HEK293 (cell line): ENCODE data around the gene COL3A1.

Experiments used
- CTCF ChIA-PET: fragments of 350-600 bp; formaldehyde crosslinking; extraction: SDS; loops from one replicate; lab custom pipeline; 2021; ENCODE audit warnings: antibody characterized with exemption; lab: Yijun Ruan, JAX
- POLR2A ChIA-PET: fragments of 300-600 bp; formaldehyde crosslinking; extraction: SDS; loops from one replicate; lab custom pipeline; 2020; ENCODE audit warnings: antibody characterized with exemption, inconsistent platforms; lab: Yijun Ruan, JAX
- H3K27ac ChIP-seq: fragments of 200-500 bp; sonication (Bioruptor generic); 2 replicates; pipeline ENCODE4 v1.5.1; 2014; ENCODE audit warnings: low read depth, low read length, control low read depth, inconsistent platforms; ENCODE audit errors: extremely low read depth
- H3K36me3 ChIP-seq, 2 experiments: fragments of 200-500 bp in 1 of 2; sonication (Bioruptor generic) in 1 of 2; 1 replicate in 1 of 2; 2 replicates in 1 of 2; pipeline ENCODE4 v1.5.1; 2014 to 2017; ENCODE audit warnings: inconsistent platforms in 2 of 2, low read length in 2 of 2; ENCODE audit not compliant: control insufficient read depth in 2 of 2, insufficient read depth in 1 of 2
- H3K4me1 ChIP-seq: fragments of 200-500 bp; sonication (Bioruptor generic); 2 replicates; pipeline ENCODE4 v1.5.1; 2014; ENCODE audit warnings: mild to moderate bottlenecking, low read length, inconsistent platforms; ENCODE audit not compliant: control insufficient read depth, insufficient read depth
- H3K4me3 ChIP-seq: 2 replicates; pipeline ENCODE4 v1.5.1; 2011; ENCODE audit warnings: low read depth, mild to moderate bottlenecking, control low read depth, low read length, moderate library complexity
- H3K9me3 ChIP-seq: fragments of 200-500 bp; sonication (Bioruptor generic); 2 replicates; pipeline ENCODE4 v1.5.1; 2014; ENCODE audit warnings: low read depth, low read length, inconsistent platforms; ENCODE audit not compliant: control insufficient read depth, insufficient read depth
- BCL11A ChIP-seq: fragments of 450-650 bp; formaldehyde crosslinking; IDR thresholded peaks from 2 replicates; pipeline ENCODE4 v1.5.1; 2016; ENCODE audit warnings: low read depth, missing biosample characterization, missing genetic modification characterization
- IKZF3 ChIP-seq: fragments of 450-650 bp; IDR thresholded peaks from 2 replicates; pipeline ENCODE4 v1.5.0; 2018; ENCODE audit warnings: missing biosample characterization, mild to moderate bottlenecking, missing genetic modification characterization, moderate library complexity
- SETDB1 ChIP-seq: IDR thresholded peaks from one replicate; pipeline ENCODE4 v1.6.1; 2017; ENCODE audit warnings: mild to moderate bottlenecking, low read length, moderate library complexity, mixed read lengths; ENCODE audit not compliant: insufficient read length
- SP2 ChIP-seq: fragments of 450-650 bp; formaldehyde crosslinking; IDR thresholded peaks from 2 replicates; pipeline ENCODE4 v1.5.1; 2016; ENCODE audit warnings: missing biosample characterization, missing genetic modification characterization
- WT1 ChIP-seq: fragments of 450-650 bp; formaldehyde crosslinking; IDR thresholded peaks from 2 replicates; pipeline ENCODE4 v1.5.1; 2016; ENCODE audit warnings: missing biosample characterization, missing genetic modification characterization
- YY2 ChIP-seq: fragments of 450-650 bp; formaldehyde crosslinking; IDR thresholded peaks from 2 replicates; pipeline ENCODE4 v1.5.1; 2016; ENCODE audit warnings: missing biosample characterization, missing genetic modification characterization
- ZNF16 ChIP-seq: fragments of 450-650 bp; formaldehyde crosslinking; IDR thresholded peaks from 2 replicates; pipeline ENCODE4 v1.5.1; 2016; ENCODE audit warnings: low read depth, missing biosample characterization, missing genetic modification characterization
- ZNF274 ChIP-seq, 2 experiments: fragments of 200-500 bp in 1 of 2; fragments of 450-650 bp in 1 of 2; sonication (Bioruptor generic) in 1 of 2; formaldehyde crosslinking in 1 of 2; IDR thresholded peaks; 2 replicates each; pipeline versions ENCODE4 v1.5.1 to v1.6.1; 2014 to 2016; ENCODE audit warnings: borderline replicate concordance in 1 of 2, inconsistent platforms in 1 of 2, low read length in 1 of 2, missing biosample characterization in 1 of 2, missing genetic modification characterization in 1 of 2
- ZNF394 ChIP-seq: fragments of 450-650 bp; formaldehyde crosslinking; IDR thresholded peaks from 2 replicates; pipeline ENCODE4 v1.5.1; 2016; ENCODE audit warnings: missing biosample characterization, missing genetic modification characterization, mild to moderate bottlenecking, moderate library complexity, borderline replicate concordance
- ZNF585B ChIP-seq: fragments of 450-650 bp; formaldehyde crosslinking; IDR thresholded peaks from 2 replicates; pipeline ENCODE4 v1.5.1; 2016; ENCODE audit warnings: missing biosample characterization, missing genetic modification characterization
- ZNF629 ChIP-seq: fragments of 450-650 bp; formaldehyde crosslinking; IDR thresholded peaks from 2 replicates; pipeline ENCODE4 v1.5.1; 2017; ENCODE audit warnings: missing biosample characterization, missing genetic modification characterization
- ZNF654 ChIP-seq: fragments of 450-650 bp; formaldehyde crosslinking; IDR thresholded peaks from 2 replicates; pipeline ENCODE4 v1.5.1; 2016; ENCODE audit warnings: low read depth, missing biosample characterization, missing genetic modification characterization
- ZNF660 ChIP-seq: fragments of 450-650 bp; IDR thresholded peaks from 2 replicates; pipeline ENCODE4 v1.5.1; 2018; ENCODE audit warnings: missing biosample characterization, mild to moderate bottlenecking, missing genetic modification characterization
- ZNF837 ChIP-seq: fragments of 450-650 bp; formaldehyde crosslinking; IDR thresholded peaks from 2 replicates; pipeline ENCODE4 v1.5.1; 2016; ENCODE audit warnings: missing biosample characterization, missing genetic modification characterization
- ZNF843 ChIP-seq: fragments of 450-650 bp; formaldehyde crosslinking; IDR thresholded peaks from 2 replicates; pipeline ENCODE4 v1.5.1; 2016; ENCODE audit warnings: missing biosample characterization, missing genetic modification characterization
- ZSCAN16 ChIP-seq: fragments of 450-650 bp; formaldehyde crosslinking; IDR thresholded peaks from 2 replicates; pipeline ENCODE4 v1.5.1; 2016; ENCODE audit warnings: missing biosample characterization, missing genetic modification characterization
- TF ChIP-seq, protein P1 (sequence below): fragments of 450-650 bp; formaldehyde crosslinking; IDR thresholded peaks from 2 replicates; pipeline ENCODE4 v1.5.1; 2016; ENCODE audit warnings: missing biosample characterization, missing genetic modification characterization, borderline replicate concordance
- TF ChIP-seq, protein P2 (sequence below): fragments of 450-650 bp; formaldehyde crosslinking; IDR thresholded peaks from 2 replicates; pipeline ENCODE4 v1.5.1; 2017; ENCODE audit warnings: missing biosample characterization, missing genetic modification characterization

The COL3A1 gene

DNA sequence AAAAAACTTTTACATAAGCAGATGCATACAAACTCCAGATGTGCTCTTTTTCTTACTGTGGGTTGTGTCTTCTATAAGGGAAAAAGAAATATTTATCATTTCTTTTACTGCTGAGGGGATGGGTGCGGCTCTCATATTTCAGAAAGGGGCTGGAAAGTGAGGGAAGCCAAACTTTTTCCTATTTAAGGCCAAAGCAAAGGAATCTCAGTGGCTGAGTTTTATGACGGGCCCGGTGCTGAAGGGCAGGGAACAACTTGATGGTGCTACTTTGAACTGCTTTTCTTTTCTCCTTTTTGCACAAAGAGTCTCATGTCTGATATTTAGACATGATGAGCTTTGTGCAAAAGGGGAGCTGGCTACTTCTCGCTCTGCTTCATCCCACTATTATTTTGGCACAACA, at the start of gene COL3A1:
COL3A1 (plus strand) TSS at position 210 of the 400 bp plus-strand sequence; CDS start at position 327, 117 bp downstream.
- POLR2A ChIA-PET: no interaction called here
- Histone ChIP-seq H3K27ac (no peak within 1 kb of the TSS), H3K36me3 (no peaks in the 10 kb centered on the region), H3K4me1 (peaks cover 5% of the 10 kb centered on the region), H3K4me3 (no peak within 1 kb of the TSS), H3K9me3 (no peaks in the 10 kb centered on the region)
- TF ChIP-seq ZSCAN16 (no peak), ZNF16 (tag by site-specific recombination) (no peak), ZNF837 (tag by site-specific recombination) (no peak), ZNF843 (tag by site-specific recombination) (no peak)
- CTCF ChIA-PET: interaction anchor here (0.6 kb wide), 1 partner anchor 120 kb away, joined by 3 read pairs; no protein-coding TSS in a partner anchor

DNA sequence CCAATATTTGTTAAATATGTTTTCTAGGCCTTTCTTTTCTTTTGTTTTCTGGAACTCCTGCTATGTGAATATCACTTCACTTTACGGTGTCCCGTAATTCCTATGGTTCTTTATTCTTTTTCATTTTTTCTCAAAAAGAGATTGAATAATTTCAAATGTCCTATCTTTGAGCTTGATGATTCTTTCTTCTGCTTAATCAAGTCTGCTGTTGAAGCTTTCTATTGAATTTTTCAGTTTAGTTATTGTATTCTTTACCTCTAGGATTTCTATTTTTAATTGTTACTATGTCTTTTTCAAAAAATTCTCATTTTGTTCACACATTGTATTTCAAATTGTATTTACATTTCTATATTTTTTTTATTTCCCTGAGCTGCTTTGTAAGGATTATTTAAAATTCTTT, 45.5 kb upstream of the COL3A1 start:
- H3K36me3 ChIP-seq: no peaks in the 10 kb centered on the region
- peak; percentile 72 for TF ChIP-seq SETDB1
- TF ChIP-seq SP2: no peak
- H3K27ac ChIP-seq: no peak overlapping the region
- no peaks in the 10 kb centered on the region for H3K9me3 ChIP-seq
- ChIA-PET CTCF (no interaction called here), POLR2A (no interaction called here)
- H3K4me1 ChIP-seq: no peaks in the 10 kb centered on the region
- no peak overlapping the region for H3K4me3 ChIP-seq

DNA sequence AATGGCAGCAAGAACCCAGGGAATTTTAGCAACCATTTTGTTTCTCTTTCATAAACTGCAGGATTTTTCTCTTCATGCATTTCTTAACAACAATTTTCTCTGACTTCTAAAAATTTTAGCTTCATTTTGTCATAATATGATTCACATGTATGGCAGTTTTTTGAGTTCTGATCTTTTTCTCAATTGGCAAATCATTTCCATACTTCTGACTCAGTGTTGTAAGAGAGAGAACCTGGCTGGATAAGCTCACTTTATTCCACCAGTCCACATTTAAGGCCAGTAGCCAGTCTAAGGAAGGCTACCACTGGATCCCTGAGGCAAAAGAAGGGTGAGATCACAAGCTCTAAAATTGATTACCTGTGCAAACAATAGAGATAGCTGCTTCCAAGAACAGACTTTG, 42.8 kb upstream of the COL3A1 start:
- POLR2A ChIA-PET: no interaction called here
- TF ChIP-seq, protein P1, sequence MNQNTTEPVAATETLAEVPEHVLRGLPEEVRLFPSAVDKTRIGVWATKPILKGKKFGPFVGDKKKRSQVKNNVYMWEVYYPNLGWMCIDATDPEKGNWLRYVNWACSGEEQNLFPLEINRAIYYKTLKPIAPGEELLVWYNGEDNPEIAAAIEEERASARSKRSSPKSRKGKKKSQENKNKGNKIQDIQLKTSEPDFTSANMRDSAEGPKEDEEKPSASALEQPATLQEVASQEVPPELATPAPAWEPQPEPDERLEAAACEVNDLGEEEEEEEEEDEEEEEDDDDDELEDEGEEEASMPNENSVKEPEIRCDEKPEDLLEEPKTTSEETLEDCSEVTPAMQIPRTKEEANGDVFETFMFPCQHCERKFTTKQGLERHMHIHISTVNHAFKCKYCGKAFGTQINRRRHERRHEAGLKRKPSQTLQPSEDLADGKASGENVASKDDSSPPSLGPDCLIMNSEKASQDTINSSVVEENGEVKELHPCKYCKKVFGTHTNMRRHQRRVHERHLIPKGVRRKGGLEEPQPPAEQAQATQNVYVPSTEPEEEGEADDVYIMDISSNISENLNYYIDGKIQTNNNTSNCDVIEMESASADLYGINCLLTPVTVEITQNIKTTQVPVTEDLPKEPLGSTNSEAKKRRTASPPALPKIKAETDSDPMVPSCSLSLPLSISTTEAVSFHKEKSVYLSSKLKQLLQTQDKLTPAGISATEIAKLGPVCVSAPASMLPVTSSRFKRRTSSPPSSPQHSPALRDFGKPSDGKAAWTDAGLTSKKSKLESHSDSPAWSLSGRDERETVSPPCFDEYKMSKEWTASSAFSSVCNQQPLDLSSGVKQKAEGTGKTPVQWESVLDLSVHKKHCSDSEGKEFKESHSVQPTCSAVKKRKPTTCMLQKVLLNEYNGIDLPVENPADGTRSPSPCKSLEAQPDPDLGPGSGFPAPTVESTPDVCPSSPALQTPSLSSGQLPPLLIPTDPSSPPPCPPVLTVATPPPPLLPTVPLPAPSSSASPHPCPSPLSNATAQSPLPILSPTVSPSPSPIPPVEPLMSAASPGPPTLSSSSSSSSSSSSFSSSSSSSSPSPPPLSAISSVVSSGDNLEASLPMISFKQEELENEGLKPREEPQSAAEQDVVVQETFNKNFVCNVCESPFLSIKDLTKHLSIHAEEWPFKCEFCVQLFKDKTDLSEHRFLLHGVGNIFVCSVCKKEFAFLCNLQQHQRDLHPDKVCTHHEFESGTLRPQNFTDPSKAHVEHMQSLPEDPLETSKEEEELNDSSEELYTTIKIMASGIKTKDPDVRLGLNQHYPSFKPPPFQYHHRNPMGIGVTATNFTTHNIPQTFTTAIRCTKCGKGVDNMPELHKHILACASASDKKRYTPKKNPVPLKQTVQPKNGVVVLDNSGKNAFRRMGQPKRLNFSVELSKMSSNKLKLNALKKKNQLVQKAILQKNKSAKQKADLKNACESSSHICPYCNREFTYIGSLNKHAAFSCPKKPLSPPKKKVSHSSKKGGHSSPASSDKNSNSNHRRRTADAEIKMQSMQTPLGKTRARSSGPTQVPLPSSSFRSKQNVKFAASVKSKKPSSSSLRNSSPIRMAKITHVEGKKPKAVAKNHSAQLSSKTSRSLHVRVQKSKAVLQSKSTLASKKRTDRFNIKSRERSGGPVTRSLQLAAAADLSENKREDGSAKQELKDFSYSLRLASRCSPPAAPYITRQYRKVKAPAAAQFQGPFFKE (tag by site-specific recombination): no peak
- TF ChIP-seq WT1 (tag by site-specific recombination): no peak
- TF ChIP-seq, protein P2, sequence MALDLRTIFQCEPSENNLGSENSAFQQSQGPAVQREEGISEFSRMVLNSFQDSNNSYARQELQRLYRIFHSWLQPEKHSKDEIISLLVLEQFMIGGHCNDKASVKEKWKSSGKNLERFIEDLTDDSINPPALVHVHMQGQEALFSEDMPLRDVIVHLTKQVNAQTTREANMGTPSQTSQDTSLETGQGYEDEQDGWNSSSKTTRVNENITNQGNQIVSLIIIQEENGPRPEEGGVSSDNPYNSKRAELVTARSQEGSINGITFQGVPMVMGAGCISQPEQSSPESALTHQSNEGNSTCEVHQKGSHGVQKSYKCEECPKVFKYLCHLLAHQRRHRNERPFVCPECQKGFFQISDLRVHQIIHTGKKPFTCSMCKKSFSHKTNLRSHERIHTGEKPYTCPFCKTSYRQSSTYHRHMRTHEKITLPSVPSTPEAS (tag by site-specific recombination): no peak
- TF ChIP-seq ZNF654 (tag by site-specific recombination): no peak
- no peak for TF ChIP-seq ZNF394
- TF ChIP-seq ZNF585B (tag by site-specific recombination): no peak
- no peak for TF ChIP-seq ZNF843 (tag by site-specific recombination)
- no peak for TF ChIP-seq BCL11A
- TF ChIP-seq ZNF274 (IDR thresholded peaks at IDR 0.05; ENCODE audit: low read length): no peak
- no peak for TF ChIP-seq ZNF274 (tag by site-specific recombination; IDR thresholded peaks at IDR 0.05; ENCODE audit: borderline replicate concordance)
- TF ChIP-seq ZNF660: no peak
- TF ChIP-seq ZNF629 (tag by site-specific recombination): no peak
- no peak for TF ChIP-seq YY2 (tag by site-specific recombination)
- no peak for TF ChIP-seq IKZF3 (tag by site-specific recombination)
- TF ChIP-seq, all 188 proteins: peak for 0
- Histone ChIP-seq H3K4me1 (no peaks in the 10 kb centered on the region), H3K9me3 (no peaks in the 10 kb centered on the region), H3K4me3 (no peak overlapping the region), H3K36me3 (no peaks in the 10 kb centered on the region), H3K27ac (no peak overlapping the region)
- CTCF ChIA-PET: no interaction called here
